ENCODE data around the gene KRTAP3-1. TPM values are rescaled to one million over a fixed set of nuclear protein-coding genes. Genes with fewer than 3 reads are reported as not detected.
A peak's percentile ranks its signal among the peaks of the same experiment; 100 is the strongest.

KRTAP3-1 gene
- total and polyA plus RNA-seq, 10 of the 15 experiments (the other 5 are each of a cell fraction or from before 2014, with no cell fraction given) = not detected

DNA sequence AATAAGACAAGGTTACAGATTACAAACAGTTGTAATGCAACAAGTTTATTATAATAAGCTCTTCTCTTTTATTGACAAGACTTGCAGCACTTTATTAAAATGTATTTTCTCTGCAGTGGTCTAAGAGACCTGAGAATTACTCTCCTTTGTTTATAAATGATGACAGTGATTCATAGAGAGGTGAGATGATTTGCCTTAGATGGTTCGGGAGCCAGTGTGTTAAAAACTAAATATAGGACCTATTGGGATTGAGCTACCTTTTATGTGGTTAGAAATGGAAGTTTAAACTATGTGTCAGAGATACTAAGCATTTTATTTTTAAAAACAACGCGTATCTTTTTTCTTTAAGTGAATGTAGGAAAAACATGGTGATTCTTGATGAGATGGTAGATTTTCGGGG is 12.1 kb downstream of the KRTAP3-1 start:
- SMC1A ChIA-PET (ENCODE audit: uncharacterized antibody, unreplicated experiment) = interaction anchor here (1.2 kb wide), 1 partner anchor 32 kb away, joined by 3 read pairs; no protein-coding TSS in a partner anchor
- POLR2A ChIA-PET = no interaction called here
- in situ Hi-C loops (cut with MboI) (no loop called here), intact Hi-C loops (cut with micrococcal nuclease; ENCODE audit: unreplicated experiment) (no loop called here)
- Histone ChIP-seq H2AFZ (ENCODE audit: control insufficient read depth, low read depth, low read length) (no peak overlapping the region), H3K27ac (ENCODE audit: control insufficient read depth, insufficient read depth) (no peak overlapping the region), H4K20me1 (ENCODE audit: control insufficient read depth, insufficient read depth) (no peaks in the 10 kb centered on the region), H3K4me2 (ENCODE audit: control insufficient read depth, insufficient read depth) (no peak overlapping the region), H3K36me3 (ENCODE audit: control insufficient read depth in 2 of 2, insufficient read depth in 2 of 2, low read length in 1 of 2) (no peaks in the 10 kb centered on the region), H3K4me1 (ENCODE audit: control insufficient read depth, insufficient read depth, low read length) (no peaks in the 10 kb centered on the region), H3K9ac (ENCODE audit: control insufficient read depth, insufficient read depth, low read length) (no peak overlapping the region), H3K27me3 (replicated peaks in 1 of 2; ENCODE audit: control insufficient read depth in 2 of 2, insufficient read depth in 2 of 2, low read length in 1 of 2) (peaks cover 0 to 8% of the 10 kb centered on the region in 2 experiments; a peak in 1 of 4 replicates), H3K4me3 (no peak overlapping the region), H3K79me2 (ENCODE audit: control insufficient read depth, insufficient read depth, low read length) (no peaks in the 10 kb centered on the region), H3K9me3 (replicated peaks; ENCODE audit: control insufficient read depth, insufficient read depth, low read length) (no peaks in the 10 kb centered on the region)
- WGBS (ENCODE audit: insufficient coverage, insufficient replicate concordance, low lambda C conversion rate, missing lambda C conversion rate) = 58% methylated on average over 4 of the region's 4 CpGs
- no peak for ATAC-seq
- no TSS peak for BruUV-seq (replicated peaks)
- no peak for DNase-seq (ENCODE audit: low read depth, low spot score)
- TF ChIP-seq PAX8 (IDR thresholded peaks at IDR 0.05) = no peak
- TF ChIP-seq EP300 (IDR thresholded peaks at IDR 0.05; ENCODE audit: borderline replicate concordance in 1 of 2, control insufficient read depth in 1 of 2, low read depth in 2 of 2, low read length in 2 of 2) = no peak
- TF ChIP-seq STAT1 (conservative IDR thresholded peaks at IDR 0.05) = no peak
- no peak for TF ChIP-seq SUPT20H (IDR thresholded peaks at IDR 0.05; ENCODE audit: borderline replicate concordance, control insufficient read depth, low read depth, low read length)
- no peak for TF ChIP-seq YBX1 (IDR thresholded peaks at IDR 0.05)
- TF ChIP-seq NFXL1 (IDR thresholded peaks at IDR 0.05; ENCODE audit: borderline replicate concordance) = no peak
- CTCF ChIA-PET = no interaction called here
- RAD21 ChIA-PET (ENCODE audit: unreplicated experiment) = no interaction called here
- peak; percentile 23 for FAIRE-seq

DNA sequence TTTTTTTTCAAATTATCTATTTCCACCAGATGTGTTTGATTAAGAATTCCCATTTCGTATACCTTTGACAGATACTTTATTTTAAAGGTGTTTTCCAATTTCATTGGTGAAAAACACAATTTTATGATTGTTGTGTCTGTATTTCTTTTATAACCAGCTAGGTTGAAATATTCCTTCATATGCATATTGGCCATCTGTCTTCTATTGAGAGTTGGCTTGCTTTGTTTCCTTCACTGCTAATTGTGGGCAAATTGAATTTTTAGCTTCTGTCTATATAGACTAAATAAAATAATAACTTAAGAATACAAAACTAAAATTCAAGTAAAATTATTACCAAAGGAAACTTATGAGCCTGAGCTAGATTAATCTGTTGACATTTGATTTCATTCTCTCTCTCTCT is 13.8 kb downstream of the KRTAP3-1 start:
- ATAC-seq = no peak
- ChIA-PET RAD21 (ENCODE audit: unreplicated experiment) (no interaction called here), CTCF (interaction anchor here (0.6 to 1.7 kb wide), 2 partner anchors 9 to 138 kb away, joined by 4 read pairs; no protein-coding TSS in a partner anchor), POLR2A (no interaction called here), SMC1A (ENCODE audit: uncharacterized antibody, unreplicated experiment) (no interaction called here)
- Histone ChIP-seq H3K9ac (ENCODE audit: control insufficient read depth, insufficient read depth, low read length) (no peak overlapping the region), H4K20me1 (ENCODE audit: control insufficient read depth, insufficient read depth) (no peaks in the 10 kb centered on the region), H3K4me1 (ENCODE audit: control insufficient read depth, insufficient read depth, low read length) (no peaks in the 10 kb centered on the region), H3K4me2 (ENCODE audit: control insufficient read depth, insufficient read depth) (no peak overlapping the region), H3K36me3 (ENCODE audit: control insufficient read depth in 2 of 2, insufficient read depth in 2 of 2, low read length in 1 of 2) (no peaks in the 10 kb centered on the region), H3K9me3 (replicated peaks; ENCODE audit: control insufficient read depth, insufficient read depth, low read length) (no peaks in the 10 kb centered on the region), H3K4me3 (no peak overlapping the region), H2AFZ (ENCODE audit: control insufficient read depth, low read depth, low read length) (no peak overlapping the region), H3K27ac (ENCODE audit: control insufficient read depth, insufficient read depth) (no peak overlapping the region), H3K27me3 (replicated peaks in 1 of 2; ENCODE audit: control insufficient read depth in 2 of 2, insufficient read depth in 2 of 2, low read length in 1 of 2) (peaks cover 0 to 8% of the 10 kb centered on the region in 2 experiments; a peak in 1 of 4 replicates), H3K79me2 (ENCODE audit: control insufficient read depth, insufficient read depth, low read length) (no peaks in the 10 kb centered on the region)
- 0% methylated on average over 1 of the region's 1 CpG for WGBS (ENCODE audit: insufficient coverage, insufficient replicate concordance, low lambda C conversion rate, missing lambda C conversion rate)
- DNase-seq (ENCODE audit: low read depth, low spot score) = no peak
- intact Hi-C loops (cut with micrococcal nuclease; ENCODE audit: unreplicated experiment) = no loop called here
- no TSS peak for BruUV-seq (replicated peaks)
- FAIRE-seq = no peak
- in situ Hi-C loops (cut with MboI) = no loop called here
- TF ChIP-seq FOS (IDR thresholded peaks at IDR 0.05; ENCODE audit: borderline replicate concordance, extremely low read depth, insufficient read length) (no peak), MEF2A (IDR thresholded peaks at IDR 0.05; ENCODE audit: insufficient read depth, low read depth, low read length) (no peak), WRNIP1 (IDR thresholded peaks at IDR 0.05; ENCODE audit: borderline replicate concordance, low read depth, low read length) (no peak), SMC3 (IDR thresholded peaks at IDR 0.05; ENCODE audit: borderline replicate concordance, low read length) (no peak), BHLHE40 (IDR thresholded peaks at IDR 0.05; ENCODE audit: borderline replicate concordance in 1 of 2, low read depth in 2 of 2, low read length in 1 of 2) (no peak), EZH2 (IDR thresholded peaks at IDR 0.05; ENCODE audit: borderline replicate concordance, control insufficient read depth, low read depth, low read length) (no peak), HDGF (IDR thresholded peaks at IDR 0.05) (no peak), RAD51 (IDR thresholded peaks at IDR 0.05) (no peak)
- TF ChIP-seq, protein P1, sequence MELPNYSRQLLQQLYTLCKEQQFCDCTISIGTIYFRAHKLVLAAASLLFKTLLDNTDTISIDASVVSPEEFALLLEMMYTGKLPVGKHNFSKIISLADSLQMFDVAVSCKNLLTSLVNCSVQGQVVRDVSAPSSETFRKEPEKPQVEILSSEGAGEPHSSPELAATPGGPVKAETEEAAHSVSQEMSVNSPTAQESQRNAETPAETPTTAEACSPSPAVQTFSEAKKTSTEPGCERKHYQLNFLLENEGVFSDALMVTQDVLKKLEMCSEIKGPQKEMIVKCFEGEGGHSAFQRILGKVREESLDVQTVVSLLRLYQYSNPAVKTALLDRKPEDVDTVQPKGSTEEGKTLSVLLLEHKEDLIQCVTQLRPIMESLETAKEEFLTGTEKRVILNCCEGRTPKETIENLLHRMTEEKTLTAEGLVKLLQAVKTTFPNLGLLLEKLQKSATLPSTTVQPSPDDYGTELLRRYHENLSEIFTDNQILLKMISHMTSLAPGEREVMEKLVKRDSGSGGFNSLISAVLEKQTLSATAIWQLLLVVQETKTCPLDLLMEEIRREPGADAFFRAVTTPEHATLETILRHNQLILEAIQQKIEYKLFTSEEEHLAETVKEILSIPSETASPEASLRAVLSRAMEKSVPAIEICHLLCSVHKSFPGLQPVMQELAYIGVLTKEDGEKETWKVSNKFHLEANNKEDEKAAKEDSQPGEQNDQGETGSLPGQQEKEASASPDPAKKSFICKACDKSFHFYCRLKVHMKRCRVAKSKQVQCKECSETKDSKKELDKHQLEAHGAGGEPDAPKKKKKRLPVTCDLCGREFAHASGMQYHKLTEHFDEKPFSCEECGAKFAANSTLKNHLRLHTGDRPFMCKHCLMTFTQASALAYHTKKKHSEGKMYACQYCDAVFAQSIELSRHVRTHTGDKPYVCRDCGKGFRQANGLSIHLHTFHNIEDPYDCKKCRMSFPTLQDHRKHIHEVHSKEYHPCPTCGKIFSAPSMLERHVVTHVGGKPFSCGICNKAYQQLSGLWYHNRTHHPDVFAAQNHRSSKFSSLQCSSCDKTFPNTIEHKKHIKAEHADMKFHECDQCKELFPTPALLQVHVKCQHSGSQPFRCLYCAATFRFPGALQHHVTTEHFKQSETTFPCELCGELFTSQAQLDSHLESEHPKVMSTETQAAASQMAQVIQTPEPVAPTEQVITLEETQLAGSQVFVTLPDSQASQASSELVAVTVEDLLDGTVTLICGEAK (IDR thresholded peaks at IDR 0.05; ENCODE audit: borderline replicate concordance) = no peak

Measured in GM12878 (cell line).